GM18909 (cell line): ENCODE results near the gene ATG10.

Experiments used
- ATAC-seq: cut with Tn5 transposase; IDR thresholded peaks from one replicate; pipeline ENCODE4 v1.9.1; 2021; ENCODE audit warnings: mild to moderate bottlenecking; ENCODE audit not compliant: unreplicated experiment, poor library complexity

Gene ATG10

DNA sequence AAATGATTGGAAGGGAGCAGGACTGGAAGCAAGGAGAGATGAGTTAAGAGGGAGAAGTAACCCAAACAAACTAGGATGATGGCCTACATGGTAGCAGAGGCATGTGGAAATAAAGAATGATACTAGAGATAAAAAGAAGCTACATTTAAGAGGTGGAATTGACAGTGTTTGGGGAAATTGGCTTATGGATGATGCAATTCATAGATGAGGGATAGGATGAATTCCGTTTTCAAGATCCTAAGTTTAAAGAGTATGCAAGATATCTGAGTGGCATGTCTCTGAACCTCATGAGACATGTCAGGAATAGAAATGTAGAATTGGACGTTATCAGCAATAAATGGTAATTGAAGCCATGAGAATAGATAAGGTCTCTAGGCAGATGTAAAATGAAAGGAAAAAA, 232.7 kb downstream of the ATG10 start:
- no peak for ATAC-seq

DNA sequence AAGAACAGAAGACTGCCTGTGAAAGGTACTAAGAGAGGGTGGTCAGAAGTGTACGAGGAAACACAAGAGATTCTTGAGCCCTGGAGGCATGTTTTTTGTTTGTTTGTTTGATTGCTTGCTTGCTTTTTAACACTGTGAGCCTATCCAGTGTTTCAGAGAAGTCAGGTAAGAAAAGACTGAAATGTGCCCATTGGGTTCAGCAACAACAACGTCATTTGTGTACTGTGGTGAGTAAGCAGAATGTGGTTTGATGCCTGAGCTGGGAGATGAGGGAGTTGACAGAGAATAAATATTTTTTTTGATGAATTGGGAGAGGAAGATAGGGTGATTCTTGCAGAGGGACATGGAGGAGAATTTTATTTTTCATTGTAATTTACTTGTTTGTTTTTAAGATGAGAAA, 233.2 kb downstream of the ATG10 start:
- ATAC-seq, result no peak

DNA sequence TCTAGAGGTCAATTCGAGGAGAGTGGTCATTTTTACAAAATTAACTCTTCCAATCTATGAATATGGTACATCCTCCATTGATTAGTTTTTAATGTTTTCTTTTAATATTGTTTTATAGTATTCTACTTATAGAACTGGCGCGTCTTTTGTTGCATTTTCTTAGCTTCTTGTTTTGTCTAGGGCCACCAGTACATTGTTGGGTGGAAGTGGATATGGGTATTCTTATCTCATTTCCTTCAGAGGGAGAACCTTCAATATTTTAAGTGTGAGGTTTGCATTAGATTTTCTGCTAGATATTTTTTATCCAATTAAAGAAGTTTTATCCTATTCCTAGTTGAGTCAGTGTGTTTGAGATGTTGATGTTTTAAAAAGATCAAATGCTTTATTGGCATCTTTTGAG, 236.5 kb downstream of the ATG10 start:
- ATAC-seq, result no peak

DNA sequence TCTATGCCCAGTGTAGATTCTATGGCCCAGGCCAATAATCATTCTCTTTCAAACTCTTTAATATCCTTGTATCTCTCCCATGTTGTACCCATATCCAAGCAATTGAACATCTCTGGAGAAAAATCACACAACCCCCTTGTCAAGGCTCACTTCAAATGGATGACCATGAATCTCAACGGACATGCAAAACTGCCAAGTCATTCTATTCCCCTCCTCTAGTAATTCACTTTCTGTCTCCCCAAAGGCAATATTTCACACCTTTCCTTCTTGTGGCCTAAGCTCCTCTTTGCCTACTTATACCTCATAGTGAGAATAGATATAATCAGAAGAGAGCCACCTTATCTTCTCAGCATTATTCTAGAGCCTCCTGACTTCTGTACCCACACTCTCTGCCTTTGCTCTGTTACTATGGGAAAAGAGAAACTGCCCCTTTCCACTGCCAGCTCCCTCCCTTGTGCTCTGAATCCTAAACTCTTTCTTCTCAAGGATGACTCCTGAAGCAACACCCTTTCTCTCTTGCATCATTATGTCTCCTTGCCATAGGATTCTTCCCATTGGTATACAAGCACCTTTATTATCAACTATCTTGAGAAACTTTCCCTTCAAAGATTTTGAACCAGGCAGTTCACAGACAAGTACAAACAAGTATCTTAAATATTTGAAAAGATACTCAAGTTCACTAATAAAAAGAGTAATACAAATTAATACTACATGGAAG, 240.2 kb downstream of the ATG10 start:
- no peak for ATAC-seq

DNA sequence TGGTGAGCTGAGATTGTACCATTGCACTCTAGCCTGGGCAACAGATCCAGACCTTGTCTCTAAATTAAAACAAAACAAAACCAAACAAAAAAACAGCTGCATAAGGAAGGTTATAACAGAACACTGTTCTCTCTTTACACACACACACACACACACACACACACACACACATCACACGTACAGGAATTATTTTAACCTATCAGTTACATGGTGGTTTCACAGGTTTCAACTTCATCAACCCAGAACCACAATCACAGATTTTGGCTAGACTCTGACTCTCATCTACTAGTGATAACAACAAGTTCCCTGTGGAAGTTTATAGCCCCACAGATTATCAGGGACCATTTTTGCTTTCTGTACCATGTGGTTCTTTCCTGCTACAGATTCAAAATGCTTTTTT, 246.1 kb downstream of the ATG10 start:
- no peak for ATAC-seq

DNA sequence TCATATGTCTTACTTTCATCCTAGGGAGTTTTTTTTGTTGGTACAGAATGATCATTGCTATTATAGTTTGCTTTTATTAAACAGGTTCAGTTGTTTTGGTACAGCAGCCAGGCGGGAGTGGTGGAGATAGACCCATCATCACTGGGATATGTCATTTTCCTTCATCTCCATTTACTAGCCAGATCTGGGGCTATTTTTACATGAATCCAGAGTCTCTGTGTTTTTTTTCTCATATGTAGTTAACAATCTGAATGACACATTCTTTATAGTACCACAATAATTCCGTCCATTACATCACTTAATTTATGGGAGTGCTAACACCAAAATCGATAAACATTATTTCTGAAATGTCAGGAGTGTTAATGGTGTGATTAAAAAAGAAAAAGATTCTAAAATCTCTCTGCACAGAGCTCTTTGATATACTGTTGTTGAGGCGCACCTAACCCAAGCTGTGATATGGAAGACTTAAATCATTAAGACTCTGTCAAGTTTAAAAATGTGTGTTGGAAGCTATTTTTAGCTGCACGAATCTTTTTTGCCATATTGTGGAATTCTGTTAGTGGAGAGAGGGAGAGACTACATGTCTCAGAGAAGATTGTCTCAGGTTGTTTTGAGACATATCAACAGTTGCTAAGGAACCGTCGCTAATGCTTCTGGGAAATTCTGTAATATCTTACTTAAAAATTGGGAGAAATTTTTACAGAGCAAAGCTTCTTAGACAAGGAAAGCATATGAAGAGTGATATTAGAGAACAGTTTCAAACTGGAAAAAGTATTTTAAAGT, 246.7 kb downstream of the ATG10 start:
- no peak for ATAC-seq

DNA sequence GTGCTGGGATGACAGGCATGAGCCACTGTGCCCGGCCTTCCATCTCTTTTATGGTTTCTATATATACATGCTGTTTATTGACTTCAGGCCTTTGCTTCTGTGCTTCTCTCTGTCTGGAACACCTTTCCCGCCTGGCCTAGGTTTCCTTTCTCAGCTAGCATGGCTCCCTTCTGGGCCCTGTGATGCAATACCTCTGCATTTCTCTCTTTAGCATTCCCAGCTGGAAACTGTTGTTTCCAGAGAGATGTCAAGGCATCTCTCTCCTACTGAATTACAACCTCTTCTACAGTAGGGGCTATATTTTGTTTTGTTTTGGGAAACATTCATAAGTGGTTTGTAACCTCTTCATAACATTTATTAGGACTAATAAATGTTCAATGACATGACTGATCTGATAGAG, 249.2 kb downstream of the ATG10 start:
- ATAC-seq, result no peak

DNA sequence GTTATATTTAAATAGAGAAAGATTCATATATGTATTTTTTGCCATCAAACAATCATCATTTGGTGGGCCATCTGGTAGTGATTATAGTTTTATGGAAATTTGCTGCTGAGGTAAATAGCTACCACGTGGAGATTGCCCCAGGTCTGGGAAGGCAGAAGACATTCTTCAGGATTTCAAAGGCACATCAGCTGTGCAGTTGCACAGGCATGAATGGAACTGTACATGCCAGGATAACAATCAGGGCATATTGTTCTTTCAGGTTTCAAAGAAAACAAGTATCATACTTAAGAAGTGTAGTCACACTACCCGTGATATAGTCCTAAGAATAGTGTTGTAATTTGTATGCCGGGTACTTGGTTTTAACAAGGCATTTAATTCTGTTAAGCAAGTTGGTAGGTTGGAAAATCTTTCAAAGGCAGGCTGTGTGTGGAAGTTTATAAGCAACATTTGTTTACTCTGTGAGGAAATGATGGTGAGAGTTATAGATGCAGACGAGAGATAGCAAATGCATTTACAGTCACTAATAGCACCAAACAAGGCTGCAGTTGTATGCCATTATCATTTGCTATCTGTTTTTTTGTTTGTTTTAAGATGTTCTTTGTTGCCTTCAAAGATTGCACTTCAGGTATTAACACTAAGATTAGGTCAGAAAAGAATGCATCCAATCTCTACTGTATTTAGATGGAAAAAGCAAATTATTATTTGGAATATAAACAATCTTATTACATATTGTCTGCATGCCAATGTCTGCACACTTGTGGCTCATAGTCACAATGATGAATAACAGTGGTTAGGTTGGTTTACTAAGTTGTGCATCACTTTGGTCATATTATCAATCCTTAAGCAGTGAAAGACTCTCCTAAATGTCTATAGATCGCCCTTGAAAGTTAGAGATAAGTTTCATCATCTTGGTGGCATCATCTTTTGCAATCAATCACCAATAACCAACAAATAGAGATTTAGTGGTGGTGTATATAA, 251.1 kb downstream of the ATG10 start:
- ATAC-seq, result no peak

DNA sequence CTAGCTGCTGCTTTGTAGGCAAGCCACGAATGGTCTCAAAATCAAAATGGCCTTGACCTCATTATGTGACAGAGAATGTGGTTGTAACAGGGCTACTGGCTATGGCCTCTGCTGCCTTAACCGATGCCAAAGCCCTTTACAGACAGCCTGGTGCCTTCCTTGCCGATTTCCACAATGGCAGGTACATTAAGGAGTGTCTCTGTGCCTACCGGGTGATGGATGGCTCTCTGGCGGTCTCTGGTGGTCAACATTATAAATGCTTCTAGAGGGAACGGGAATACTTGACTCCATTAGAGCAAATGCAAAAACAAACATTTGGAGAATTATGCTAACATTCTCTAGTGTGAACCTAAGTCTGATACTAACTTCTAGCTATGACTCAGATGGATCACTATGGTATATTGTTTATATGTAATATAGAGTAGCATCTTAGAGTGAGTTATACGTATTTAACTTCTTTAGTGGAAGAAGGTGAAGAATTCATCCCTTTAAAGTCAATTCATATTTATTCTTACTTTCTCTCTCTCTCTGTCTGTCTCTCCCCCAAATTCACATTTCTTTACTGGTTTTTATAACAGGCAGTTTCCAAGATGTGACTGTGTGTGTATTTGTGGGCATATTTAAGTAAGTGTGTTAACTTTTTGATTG, 253.8 kb downstream of the ATG10 start:
- peak; percentile 92 for ATAC-seq

DNA sequence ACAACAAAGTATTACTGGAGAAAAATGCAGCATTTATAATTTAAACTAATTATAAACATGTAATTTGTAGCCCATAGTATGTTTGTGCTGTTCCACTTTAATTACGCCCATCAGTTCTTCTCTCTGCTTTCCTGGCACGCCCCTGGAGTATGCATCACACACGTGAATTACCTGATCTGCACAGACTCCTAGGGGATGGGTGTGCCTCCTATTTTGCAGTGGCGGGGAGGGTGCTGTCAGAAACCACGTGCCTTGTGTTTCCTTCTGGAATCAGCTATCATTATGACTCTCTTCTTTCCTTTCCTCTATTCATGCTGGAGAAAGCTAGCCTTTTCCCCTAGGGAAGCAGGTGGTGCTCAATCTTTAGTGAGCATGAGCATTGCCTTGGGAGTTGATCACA, 263.1 kb downstream of the ATG10 start:
- no peak for ATAC-seq

DNA sequence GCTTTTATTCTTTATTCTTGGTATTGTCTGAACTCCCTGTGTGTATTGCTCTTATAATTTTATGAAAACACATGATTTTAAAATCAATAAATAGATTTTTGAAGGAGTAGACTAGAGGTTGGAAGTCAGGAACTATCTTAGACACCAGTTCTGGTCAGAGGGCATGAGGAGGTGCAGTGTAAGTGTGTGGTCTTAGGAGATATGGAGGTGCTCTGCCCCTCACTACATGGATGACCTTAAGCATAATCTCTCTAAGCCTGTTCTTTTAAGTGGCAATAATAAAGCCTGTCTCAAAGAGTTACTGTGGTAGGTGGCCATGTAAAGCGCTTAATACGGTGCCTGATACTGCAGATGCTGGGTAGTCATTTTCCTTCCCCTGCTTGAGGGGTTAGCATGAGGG, 272.3 kb downstream of the ATG10 start:
- ATAC-seq, result no peak

DNA sequence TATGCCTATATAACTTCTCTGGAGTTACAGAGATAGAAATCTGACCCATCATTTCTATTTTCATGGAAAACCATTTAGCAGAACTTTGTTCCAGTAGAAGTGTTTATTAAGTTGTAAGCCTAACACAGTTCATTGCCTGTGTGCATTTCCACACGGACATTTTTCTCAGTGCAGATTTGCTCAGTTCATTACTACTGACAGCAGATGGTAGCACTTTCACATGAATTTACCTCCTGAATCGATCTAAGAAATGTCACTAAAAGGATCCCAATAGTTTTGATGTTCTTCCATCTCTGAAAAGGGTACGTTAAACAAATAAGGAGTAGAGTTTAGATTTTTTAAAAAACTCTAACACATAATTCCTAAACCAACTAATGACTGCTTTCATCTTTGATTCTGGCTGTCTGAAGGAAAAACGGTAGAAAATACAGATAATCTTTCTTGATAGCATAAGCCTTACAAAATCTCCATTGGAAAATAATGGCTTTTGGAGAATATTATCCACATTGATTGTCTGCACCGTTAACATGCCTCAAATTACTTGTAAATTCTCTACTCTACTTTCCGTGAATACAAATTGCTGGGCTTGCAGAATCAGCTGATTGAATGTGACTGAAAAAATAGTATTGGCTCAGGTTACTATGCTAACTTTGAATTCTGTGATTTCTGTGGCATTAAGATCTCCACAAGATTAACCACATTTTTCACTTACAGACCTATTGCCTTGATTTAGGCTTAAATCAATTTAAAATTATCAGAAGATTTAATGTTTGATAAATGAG, 273.2 kb downstream of the ATG10 start:
- no peak for ATAC-seq

DNA sequence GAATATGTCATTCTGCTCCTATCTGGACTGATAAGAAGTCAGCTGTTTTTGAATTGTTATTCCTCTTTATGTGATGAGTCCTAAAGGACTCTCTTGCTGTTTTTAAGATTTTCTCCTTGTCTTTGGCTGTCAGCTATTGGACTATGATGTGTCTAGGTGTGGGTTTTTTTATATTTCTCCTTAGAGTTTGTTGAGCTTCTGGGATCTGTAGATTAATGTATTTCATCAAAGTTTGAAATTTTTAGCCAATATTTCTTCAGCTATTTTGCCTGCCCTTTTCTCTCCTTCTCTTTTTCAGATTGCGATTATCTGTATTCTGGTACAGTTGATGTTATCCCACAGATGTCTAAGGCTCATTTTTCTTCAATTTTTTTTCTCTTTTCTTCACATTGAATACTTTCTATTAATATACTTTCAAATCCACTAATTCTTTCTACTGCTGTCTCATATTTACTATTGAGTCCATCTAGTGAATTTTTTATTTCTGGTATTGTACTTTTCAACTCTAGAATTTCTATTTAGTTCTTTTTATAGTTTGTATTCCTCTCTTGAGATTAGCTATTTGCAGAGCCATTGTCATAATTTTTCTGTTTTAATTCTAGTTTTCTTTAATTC, 275.2 kb downstream of the ATG10 start:
- ATAC-seq, result no peak

DNA sequence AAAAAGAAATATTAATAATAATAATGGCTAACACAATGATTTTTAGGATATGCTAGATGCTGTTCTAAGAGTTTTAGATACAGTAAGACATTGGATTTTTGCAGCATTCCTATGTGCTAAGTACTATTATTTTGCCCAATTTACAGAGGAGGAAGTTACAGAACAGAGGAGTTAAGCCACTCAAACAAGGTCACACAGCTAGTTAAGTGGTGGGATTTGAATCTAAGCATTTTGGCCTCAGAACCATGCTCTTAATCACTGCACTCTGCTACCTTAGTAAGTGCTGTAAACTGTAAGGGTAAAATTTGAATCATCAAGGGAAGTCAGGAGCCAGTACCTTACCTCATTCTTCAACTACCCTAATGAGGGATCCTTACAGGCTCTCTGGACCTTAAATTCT, 280.9 kb downstream of the ATG10 start:
- no peak for ATAC-seq

DNA sequence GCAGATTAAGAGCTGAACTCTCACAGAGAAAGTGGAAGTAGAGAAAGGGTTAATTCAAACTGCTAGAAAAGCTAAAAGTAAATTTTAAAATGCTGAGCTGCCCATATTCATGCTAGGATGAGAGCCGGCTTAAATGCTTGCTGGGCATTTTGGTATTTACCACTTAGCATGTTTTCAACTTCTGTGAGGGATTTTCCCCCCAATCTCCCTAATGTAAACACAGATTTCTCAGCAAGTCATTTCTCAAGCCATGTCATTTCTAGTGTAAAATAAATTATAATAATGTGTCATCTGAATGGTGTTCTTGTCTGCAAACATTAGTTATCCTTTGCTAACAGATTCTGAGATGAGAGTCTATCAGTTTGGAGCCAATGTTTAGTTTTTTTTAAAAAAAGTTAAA, 284.0 kb downstream of the ATG10 start:
- no peak for ATAC-seq

DNA sequence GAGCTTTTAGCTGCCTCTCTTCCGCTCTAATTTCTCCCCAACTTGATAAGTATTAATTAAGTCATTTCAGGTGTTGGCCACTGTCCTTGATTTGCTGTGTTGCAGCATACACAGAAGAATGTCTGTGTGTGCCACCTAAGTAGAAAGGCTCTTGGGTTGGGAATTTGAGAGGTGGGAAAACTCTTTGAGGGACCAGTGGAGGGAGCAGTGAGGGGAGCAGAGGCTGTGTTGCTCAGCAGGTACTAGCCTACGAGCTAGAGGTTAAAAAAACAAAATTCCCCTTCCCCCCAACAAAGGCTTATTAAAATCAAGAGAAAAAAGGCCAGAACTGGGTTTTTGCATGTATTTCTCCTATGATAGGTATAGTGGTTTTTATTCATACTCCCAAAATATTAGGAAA, 285.4 kb downstream of the ATG10 start:
- no peak for ATAC-seq

DNA sequence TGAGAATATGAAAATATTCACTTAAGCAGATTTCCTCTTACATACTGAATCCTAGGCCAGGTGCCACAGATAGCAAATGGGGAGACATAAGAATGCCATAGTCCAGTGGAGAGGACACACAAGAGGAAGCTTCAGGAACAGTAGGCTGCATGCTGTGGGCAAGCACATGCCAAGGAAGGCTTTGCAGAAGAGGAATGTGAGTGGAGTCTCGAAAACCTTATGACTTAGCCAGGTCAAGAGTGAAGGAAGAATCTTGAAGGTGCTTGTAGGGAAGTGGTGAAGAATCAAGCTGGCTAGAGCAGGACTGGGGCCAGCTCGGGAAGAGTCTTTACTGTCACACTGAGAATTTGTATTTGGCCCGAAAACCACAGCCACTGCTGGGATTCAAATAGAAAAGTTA, 285.9 kb downstream of the ATG10 start:
- no peak for ATAC-seq

DNA sequence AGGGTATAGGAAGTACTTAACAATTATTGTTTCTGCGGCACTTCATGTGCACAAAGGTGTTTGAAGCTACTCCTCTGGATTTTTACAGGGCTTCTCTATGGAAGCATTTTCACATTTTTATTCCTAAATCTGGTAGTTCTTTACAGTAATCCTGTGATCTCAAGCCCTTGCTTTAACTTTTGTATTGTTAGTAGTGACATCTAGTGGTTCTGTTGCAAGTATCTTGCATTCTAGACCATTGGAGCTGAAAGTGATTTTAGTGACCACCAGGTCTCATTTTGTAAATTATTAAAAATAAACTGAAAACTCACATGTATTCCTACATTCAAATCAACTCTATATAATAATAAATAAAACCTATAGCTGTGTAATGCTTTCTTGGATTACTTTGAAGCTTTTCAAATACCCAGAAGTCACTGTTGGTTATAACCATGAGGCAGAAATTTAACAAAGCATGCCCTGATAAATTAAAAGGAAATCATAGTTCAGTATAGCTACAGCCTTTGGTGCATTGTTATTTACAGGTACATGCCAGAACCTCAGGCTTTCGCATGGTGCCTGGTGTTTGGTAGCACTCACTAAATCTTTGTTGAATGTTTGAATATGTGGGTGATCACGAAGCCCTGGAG, 287.5 kb downstream of the ATG10 start:
- peak; percentile 52 for ATAC-seq

DNA sequence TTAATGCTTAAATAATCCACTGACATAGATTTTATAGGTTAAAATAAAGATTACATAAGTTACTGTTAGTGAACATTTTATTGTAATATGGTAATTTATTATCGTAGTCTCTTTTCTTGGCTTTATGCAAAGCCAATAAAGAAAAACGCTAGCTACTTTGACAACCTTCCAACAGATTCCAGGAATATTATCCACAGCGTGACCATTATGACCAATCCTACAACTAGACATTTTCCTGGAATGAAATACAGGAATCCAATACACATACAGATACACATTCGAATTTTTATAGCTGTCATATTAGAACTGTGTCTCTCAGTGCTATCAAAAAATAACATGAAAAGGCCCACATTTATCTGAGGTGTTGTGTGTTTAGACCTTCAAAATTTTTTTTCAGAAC, 293.2 kb downstream of the ATG10 start:
- ATAC-seq, result no peak
